A549 (cell line): ENCODE results near the gene NCS1. TPM values are rescaled to one million over a fixed set of nuclear protein-coding genes. Genes with fewer than 3 reads are reported as not detected.

ENCODE experiments used
- ATAC-seq, 2 experiments: fragments of 200-7000 bp in 1 of 2; fragments of >200 bp in 1 of 2; cut with Nextera tagmentation in 1 of 2; cut with Tn5 transposase in 1 of 2; 3 replicates each; pipeline versions ENCODE4 v1.8.0 to v1.9.1; 2018 to 2020; ENCODE audit warnings: mild to moderate bottlenecking in 1 of 2, moderate library complexity in 1 of 2
- CTCF ChIA-PET: fragments of 300-600 bp; sonication (Branson Sonifier 250); formaldehyde crosslinking; extraction: SDS; loops from one replicate; lab custom pipeline; 2021; ENCODE audit warnings: antibody characterized with exemption, inconsistent platforms; lab: Yijun Ruan, JAX
- POLR2A ChIA-PET: fragments of 350-600 bp; formaldehyde crosslinking; extraction: SDS; loops from one replicate; lab custom pipeline; 2021; ENCODE audit warnings: antibody characterized with exemption, inconsistent platforms; lab: Yijun Ruan, JAX
- DNase-seq, 2 experiments: peaks; one replicate each; pipeline versions ENCODE4 v3.0.0 to v3.0.0-alpha.2; 2011 to 2016; ENCODE audit warnings: low read depth in 1 of 2, low spot score in 1 of 2
- FAIRE-seq: peaks from 2 replicates; lab custom pipeline; 2011; peaks lifted over from hg19 to GRCh38; lab: Jason Lieb, UNC
- H3K27ac ChIP-seq, 2 experiments: fragments of >200 bp; sonication (Bioruptor Twin); formaldehyde crosslinking; 3 replicates each; pipeline ENCODE4 v1.5.1; 2016 to 2017
- H3K4me1 ChIP-seq: fragments of >200 bp; sonication (Bioruptor Twin); formaldehyde crosslinking; 3 replicates; pipeline ENCODE4 v1.6.1; 2016
- H3K4me2 ChIP-seq: fragments of >200 bp; sonication (Bioruptor Twin); formaldehyde crosslinking; 3 replicates; pipeline ENCODE4 v1.6.1; 2016
- H3K4me3 ChIP-seq: fragments of >200 bp; sonication (Bioruptor Twin); formaldehyde crosslinking; 3 replicates; pipeline ENCODE4 v1.5.1; 2016
- H3K9me3 ChIP-seq: fragments of >200 bp; sonication (Bioruptor Twin); formaldehyde crosslinking; 3 replicates; pipeline ENCODE4 v1.6.1; 2016
- CBX8 ChIP-seq: fragments of 200-600 bp; sonication (generic); IDR thresholded peaks from 2 replicates; pipeline ENCODE4 v1.6.1; 2016
- CHD2 ChIP-seq: fragments of 150-350 bp; IDR thresholded peaks from 2 replicates; pipeline ENCODE4 v1.6.1; 2014; ENCODE audit warnings: low read length; ENCODE audit not compliant: partially characterized antibody
- EP300 ChIP-seq, 2 experiments: fragments of >200 bp; sonication (Bioruptor Twin); formaldehyde crosslinking; IDR thresholded peaks; 2 replicates in 1 of 2; 3 replicates in 1 of 2; pipeline ENCODE4 v1.6.1; 2016 to 2017
- ESRRA ChIP-seq: fragments of 150-350 bp; IDR thresholded peaks from 2 replicates; pipeline ENCODE4 v1.6.1; 2014; ENCODE audit warnings: mild to moderate bottlenecking, low read length, borderline replicate concordance
- FOSB ChIP-seq: fragments of 250-450 bp; sonication (Bioruptor Pico); IDR thresholded peaks from 2 replicates; pipeline ENCODE4 v1.5.0; 2020; ENCODE audit warnings: mild to moderate bottlenecking, moderate library complexity
- FOXS1 ChIP-seq: fragments of 250-450 bp; sonication (Bioruptor Pico); IDR thresholded peaks from 2 replicates; pipeline ENCODE4 v1.5.0; 2020; ENCODE audit warnings: mild to moderate bottlenecking, moderate library complexity
- HOXA7 ChIP-seq: fragments of 250-450 bp; sonication (Bioruptor Pico); IDR thresholded peaks from 2 replicates; pipeline ENCODE4 v1.5.0; 2020; ENCODE audit warnings: mild to moderate bottlenecking, moderate library complexity
- JUN ChIP-seq, 2 experiments: fragments of >200 bp; sonication (Bioruptor Twin); formaldehyde crosslinking; IDR thresholded peaks; 2 replicates in 1 of 2; 3 replicates in 1 of 2; pipeline ENCODE4 v1.6.1; 2016 to 2017
- PHF8 ChIP-seq: fragments of 200-600 bp; sonication (generic); IDR thresholded peaks from 2 replicates; pipeline ENCODE4 v1.6.1; 2016; ENCODE audit warnings: low read depth, mild to moderate bottlenecking, antibody characterized with exemption, moderate library complexity, borderline replicate concordance
- RAD21 ChIP-seq, 2 experiments: fragments of >200 bp in 1 of 2; sonication (Bioruptor Twin) in 1 of 2; formaldehyde crosslinking in 1 of 2; IDR thresholded peaks in 1 of 2; conservative IDR thresholded peaks in 1 of 2; 2 replicates in 1 of 2; 3 replicates in 1 of 2; pipeline ENCODE4 v1.6.1; 2012 to 2018; ENCODE audit warnings: inconsistent platforms in 1 of 2
- RARB ChIP-seq: fragments of 250-450 bp; sonication (Bioruptor Pico); IDR thresholded peaks from 2 replicates; pipeline ENCODE4 v1.8.0; 2021; ENCODE audit warnings: mild to moderate bottlenecking, moderate library complexity
- RNF2 ChIP-seq: fragments of 200-600 bp; sonication (generic); IDR thresholded peaks from 2 replicates; pipeline ENCODE4 v1.6.1; 2016; ENCODE audit warnings: low read depth, mild to moderate bottlenecking, antibody characterized with exemption, moderate library complexity, borderline replicate concordance
- WGBS: methylation state at CpG from one replicate; pipeline ENCODE4 v1.1.6; 2017; ENCODE audit errors: missing lambda C conversion rate; 5-methylcytosine and 5-hydroxymethylcytosine counted together
- polyA plus RNA-seq, 4 experiments: library from polyadenylated mRNA; depleted of rRNA in 3 of 4; stranded (reverse); fragments of >200 nt; fragmentation: RNase III in 1 of 4; extraction: RNeasy Plus Mini Kit Qiagen cat#74134 plus additional on column Dnase treatment in 1 of 4; gene quantifications; 2 replicates in 3 of 4; 3 replicates in 1 of 4; pipeline ENCODE4 v1.2.3, GENCODE V29; 2011 to 2017
- TF ChIP-seq, protein P1 (sequence below): fragments of 150-350 bp; IDR thresholded peaks from 2 replicates; pipeline ENCODE4 v1.6.1; 2014; ENCODE audit warnings: low read depth, mild to moderate bottlenecking, low read length
- TF ChIP-seq, protein P2 (sequence below): IDR thresholded peaks from 2 replicates; pipeline ENCODE4 v1.6.1; 2012
- TF ChIP-seq, protein P3 (sequence below): fragments of 200-600 bp; sonication (generic); IDR thresholded peaks from 2 replicates; pipeline ENCODE4 v1.6.1; 2016; ENCODE audit warnings: antibody characterized with exemption, mild to moderate bottlenecking, moderate library complexity
- TF ChIP-seq, protein P4 (sequence below): fragments of >200 bp; sonication (Bioruptor Twin); formaldehyde crosslinking; IDR thresholded peaks from 3 replicates; pipeline ENCODE4 v1.5.1; 2016
- TF ChIP-seq, protein P5 (sequence below): IDR thresholded peaks from 2 replicates; pipeline ENCODE4 v1.6.1; 2012; ENCODE audit warnings: low read depth, borderline replicate concordance

NCS1 gene
- polyA plus RNA-seq, 2 of the 4 experiments (the other 2 are of a cell fraction), result 17.9 to 21.9 TPM

DNA sequence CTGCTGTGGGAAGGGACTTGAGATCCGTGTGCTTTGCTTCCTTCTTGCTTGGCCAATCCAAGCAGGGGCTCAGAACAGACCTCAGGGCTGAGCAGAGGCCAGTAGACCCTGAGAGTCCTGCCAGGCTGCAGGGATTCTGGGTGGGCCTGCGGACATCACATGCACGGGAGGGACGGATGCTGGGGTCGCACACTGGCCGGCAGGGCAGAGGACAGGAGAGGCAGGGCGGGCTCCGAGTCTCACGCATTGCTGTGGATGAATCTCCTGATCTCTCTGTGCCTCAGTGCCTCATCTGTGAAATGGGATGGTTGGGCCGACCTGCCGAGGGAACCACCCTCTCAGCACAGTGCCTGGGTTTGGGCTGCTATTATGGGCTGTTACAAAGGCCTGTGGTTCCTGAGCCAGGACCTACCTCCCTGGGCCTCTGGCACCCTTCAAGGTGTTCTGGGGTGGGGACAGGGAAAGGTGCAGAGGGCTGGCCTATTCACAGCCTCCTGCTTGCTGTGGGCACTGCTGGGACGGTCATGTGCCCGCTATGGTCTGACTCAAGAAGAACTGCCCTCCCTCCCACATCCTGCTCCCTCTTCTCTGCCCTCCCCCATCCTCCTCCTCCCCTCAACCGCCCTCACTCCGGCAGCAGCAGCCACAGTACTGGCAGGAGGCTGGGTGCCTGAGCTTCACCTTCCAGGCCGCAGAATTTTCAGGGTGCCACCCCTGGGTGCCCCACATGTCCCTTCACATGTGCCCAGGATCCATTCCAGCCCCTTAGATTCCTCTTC is 43.3 kb downstream of the NCS1 start (continued):
- TF ChIP-seq PHF8, result no peak
- TF ChIP-seq RARB (CRISPR knock-in tag), result no peak
- no peak for TF ChIP-seq JUN (IDR thresholded peaks at IDR 0.05)

DNA sequence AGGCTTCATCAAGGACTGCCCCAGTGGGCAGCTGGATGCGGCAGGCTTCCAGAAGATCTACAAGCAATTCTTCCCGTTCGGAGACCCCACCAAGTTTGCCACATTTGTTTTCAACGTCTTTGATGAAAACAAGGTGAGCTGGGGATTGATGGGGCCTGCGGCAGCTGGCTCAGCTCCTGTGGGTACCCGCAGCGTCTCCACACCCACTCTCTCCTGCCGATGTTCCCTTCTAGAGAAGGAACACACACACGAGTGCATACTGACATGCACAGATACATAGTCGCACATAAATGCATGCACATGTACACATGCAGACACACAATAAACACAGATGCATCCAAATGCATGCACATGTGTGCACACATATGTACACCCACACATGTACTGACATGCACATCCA is 45.6 kb downstream of the NCS1 start:
- H3K4me2 ChIP-seq, result no peak overlapping the region
- H3K27ac ChIP-seq, result no peak overlapping the region
- no peak overlapping the region for H3K4me3 ChIP-seq
- DNase-seq, result no peak
- POLR2A ChIA-PET, result no interaction called here
- FAIRE-seq, result no peak
- WGBS, result 95% methylated on average over 10 of the region's 10 CpGs
- ATAC-seq, result no peak
- TF ChIP-seq, protein P1, sequence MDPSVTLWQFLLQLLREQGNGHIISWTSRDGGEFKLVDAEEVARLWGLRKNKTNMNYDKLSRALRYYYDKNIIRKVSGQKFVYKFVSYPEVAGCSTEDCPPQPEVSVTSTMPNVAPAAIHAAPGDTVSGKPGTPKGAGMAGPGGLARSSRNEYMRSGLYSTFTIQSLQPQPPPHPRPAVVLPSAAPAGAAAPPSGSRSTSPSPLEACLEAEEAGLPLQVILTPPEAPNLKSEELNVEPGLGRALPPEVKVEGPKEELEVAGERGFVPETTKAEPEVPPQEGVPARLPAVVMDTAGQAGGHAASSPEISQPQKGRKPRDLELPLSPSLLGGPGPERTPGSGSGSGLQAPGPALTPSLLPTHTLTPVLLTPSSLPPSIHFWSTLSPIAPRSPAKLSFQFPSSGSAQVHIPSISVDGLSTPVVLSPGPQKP, result no peak
- TF ChIP-seq HOXA7 (CRISPR knock-in tag) (no peak), CHD2 (no peak), FOSB (no peak), EP300 (IDR thresholded peaks at IDR 0.05) (no peak), RAD21 (conservative IDR thresholded peaks at IDR 0.05 in 1 of 2, IDR thresholded peaks at IDR 0.05 in 1 of 2) (no peak), RNF2 (no peak), JUN (IDR thresholded peaks at IDR 0.05) (no peak), ESRRA (no peak), CBX8 (no peak), FOXS1 (CRISPR knock-in tag) (no peak)
- TF ChIP-seq, protein P2, sequence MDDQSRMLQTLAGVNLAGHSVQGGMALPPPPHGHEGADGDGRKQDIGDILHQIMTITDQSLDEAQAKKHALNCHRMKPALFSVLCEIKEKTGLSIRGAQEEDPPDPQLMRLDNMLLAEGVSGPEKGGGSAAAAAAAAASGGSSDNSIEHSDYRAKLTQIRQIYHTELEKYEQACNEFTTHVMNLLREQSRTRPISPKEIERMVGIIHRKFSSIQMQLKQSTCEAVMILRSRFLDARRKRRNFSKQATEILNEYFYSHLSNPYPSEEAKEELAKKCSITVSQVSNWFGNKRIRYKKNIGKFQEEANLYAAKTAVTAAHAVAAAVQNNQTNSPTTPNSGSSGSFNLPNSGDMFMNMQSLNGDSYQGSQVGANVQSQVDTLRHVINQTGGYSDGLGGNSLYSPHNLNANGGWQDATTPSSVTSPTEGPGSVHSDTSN, result no peak
- TF ChIP-seq, protein P3, sequence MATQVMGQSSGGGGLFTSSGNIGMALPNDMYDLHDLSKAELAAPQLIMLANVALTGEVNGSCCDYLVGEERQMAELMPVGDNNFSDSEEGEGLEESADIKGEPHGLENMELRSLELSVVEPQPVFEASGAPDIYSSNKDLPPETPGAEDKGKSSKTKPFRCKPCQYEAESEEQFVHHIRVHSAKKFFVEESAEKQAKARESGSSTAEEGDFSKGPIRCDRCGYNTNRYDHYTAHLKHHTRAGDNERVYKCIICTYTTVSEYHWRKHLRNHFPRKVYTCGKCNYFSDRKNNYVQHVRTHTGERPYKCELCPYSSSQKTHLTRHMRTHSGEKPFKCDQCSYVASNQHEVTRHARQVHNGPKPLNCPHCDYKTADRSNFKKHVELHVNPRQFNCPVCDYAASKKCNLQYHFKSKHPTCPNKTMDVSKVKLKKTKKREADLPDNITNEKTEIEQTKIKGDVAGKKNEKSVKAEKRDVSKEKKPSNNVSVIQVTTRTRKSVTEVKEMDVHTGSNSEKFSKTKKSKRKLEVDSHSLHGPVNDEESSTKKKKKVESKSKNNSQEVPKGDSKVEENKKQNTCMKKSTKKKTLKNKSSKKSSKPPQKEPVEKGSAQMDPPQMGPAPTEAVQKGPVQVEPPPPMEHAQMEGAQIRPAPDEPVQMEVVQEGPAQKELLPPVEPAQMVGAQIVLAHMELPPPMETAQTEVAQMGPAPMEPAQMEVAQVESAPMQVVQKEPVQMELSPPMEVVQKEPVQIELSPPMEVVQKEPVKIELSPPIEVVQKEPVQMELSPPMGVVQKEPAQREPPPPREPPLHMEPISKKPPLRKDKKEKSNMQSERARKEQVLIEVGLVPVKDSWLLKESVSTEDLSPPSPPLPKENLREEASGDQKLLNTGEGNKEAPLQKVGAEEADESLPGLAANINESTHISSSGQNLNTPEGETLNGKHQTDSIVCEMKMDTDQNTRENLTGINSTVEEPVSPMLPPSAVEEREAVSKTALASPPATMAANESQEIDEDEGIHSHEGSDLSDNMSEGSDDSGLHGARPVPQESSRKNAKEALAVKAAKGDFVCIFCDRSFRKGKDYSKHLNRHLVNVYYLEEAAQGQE, result no peak
- TF ChIP-seq, protein P4, sequence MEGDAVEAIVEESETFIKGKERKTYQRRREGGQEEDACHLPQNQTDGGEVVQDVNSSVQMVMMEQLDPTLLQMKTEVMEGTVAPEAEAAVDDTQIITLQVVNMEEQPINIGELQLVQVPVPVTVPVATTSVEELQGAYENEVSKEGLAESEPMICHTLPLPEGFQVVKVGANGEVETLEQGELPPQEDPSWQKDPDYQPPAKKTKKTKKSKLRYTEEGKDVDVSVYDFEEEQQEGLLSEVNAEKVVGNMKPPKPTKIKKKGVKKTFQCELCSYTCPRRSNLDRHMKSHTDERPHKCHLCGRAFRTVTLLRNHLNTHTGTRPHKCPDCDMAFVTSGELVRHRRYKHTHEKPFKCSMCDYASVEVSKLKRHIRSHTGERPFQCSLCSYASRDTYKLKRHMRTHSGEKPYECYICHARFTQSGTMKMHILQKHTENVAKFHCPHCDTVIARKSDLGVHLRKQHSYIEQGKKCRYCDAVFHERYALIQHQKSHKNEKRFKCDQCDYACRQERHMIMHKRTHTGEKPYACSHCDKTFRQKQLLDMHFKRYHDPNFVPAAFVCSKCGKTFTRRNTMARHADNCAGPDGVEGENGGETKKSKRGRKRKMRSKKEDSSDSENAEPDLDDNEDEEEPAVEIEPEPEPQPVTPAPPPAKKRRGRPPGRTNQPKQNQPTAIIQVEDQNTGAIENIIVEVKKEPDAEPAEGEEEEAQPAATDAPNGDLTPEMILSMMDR, result no peak
- TF ChIP-seq, protein P5, sequence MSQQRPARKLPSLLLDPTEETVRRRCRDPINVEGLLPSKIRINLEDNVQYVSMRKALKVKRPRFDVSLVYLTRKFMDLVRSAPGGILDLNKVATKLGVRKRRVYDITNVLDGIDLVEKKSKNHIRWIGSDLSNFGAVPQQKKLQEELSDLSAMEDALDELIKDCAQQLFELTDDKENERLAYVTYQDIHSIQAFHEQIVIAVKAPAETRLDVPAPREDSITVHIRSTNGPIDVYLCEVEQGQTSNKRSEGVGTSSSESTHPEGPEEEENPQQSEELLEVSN, result no peak
- CTCF ChIA-PET, result interaction anchor here (1.3 to 3.8 kb wide), 4 partner anchors 18 to 464 kb away, joined by 3 to 13 read pairs (median 5); no protein-coding TSS in a partner anchor
- H3K4me1 ChIP-seq, result no peaks in the 10 kb centered on the region
- no peaks in the 10 kb centered on the region for H3K9me3 ChIP-seq
